ENCODE measurements around the gene NBEAL2. TPM values are rescaled to one million over a fixed set of nuclear protein-coding genes. Genes with fewer than 3 reads are reported as not detected.
"Not testable (repeated sequence)": the region's sequence is repeated elsewhere in the genome, so short reads cannot be mapped to it uniquely, and the experiment has no call there.

The NBEAL2 gene
- total and polyA plus RNA-seq, 2 experiments from 2014 or later = 38.6 to 42.2 TPM

DNA sequence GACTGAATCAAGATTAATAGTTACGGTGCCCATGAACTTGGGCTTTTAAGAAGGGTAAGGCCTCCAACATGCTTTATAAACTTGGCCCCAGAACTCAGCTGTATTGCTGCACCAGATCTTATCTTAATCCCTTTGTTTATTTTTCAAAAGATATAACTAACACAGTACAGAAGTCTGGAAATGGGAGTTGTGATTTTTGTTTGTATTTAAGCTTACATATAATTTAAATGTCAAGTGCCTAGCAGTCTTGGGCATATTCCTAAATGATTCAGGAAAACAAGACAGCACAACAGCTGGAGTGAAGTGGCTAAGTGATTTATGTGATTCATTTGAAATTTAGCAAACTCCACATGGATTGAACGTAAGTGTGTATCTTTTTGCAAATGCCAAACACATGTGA, 56.2 kb downstream of the NBEAL2 start:
- Histone ChIP-seq H3K27ac (peak overlapping the region; percentile 13), H3K27me3 (no peaks in the 10 kb centered on the region), H2AFZ (no peak overlapping the region), H3K79me2 (peaks cover 4% of the 10 kb centered on the region), H3K9me2 (replicated peaks; ENCODE audit: insufficient read depth) (no peaks in the 10 kb centered on the region), H3K4me1 (ENCODE audit: insufficient read depth) (peaks cover 9% of the 10 kb centered on the region), H3K4me3 (no peak overlapping the region), H4K20me1 (ENCODE audit: insufficient read depth, poor library complexity, severe bottlenecking) (peaks cover 15% of the 10 kb centered on the region), H3K4me2 (peak overlapping the region; percentile 7), H3K36me3 (replicated peaks; ENCODE audit: insufficient read depth, low read depth) (no peaks in the 10 kb centered on the region), H3K9me3 (ENCODE audit: low read depth) (no peaks in the 10 kb centered on the region)
- no peak for TF ChIP-seq EZH2phosphoT487 (IDR thresholded peaks at IDR 0.05; ENCODE audit: low read depth, severe bottlenecking, unreplicated experiment)
- TF ChIP-seq, protein P1, sequence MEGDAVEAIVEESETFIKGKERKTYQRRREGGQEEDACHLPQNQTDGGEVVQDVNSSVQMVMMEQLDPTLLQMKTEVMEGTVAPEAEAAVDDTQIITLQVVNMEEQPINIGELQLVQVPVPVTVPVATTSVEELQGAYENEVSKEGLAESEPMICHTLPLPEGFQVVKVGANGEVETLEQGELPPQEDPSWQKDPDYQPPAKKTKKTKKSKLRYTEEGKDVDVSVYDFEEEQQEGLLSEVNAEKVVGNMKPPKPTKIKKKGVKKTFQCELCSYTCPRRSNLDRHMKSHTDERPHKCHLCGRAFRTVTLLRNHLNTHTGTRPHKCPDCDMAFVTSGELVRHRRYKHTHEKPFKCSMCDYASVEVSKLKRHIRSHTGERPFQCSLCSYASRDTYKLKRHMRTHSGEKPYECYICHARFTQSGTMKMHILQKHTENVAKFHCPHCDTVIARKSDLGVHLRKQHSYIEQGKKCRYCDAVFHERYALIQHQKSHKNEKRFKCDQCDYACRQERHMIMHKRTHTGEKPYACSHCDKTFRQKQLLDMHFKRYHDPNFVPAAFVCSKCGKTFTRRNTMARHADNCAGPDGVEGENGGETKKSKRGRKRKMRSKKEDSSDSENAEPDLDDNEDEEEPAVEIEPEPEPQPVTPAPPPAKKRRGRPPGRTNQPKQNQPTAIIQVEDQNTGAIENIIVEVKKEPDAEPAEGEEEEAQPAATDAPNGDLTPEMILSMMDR (IDR thresholded peaks at IDR 0.05; ENCODE audit: poor library complexity) = no peak
- no peak for TF ChIP-seq EZH2 (IDR thresholded peaks at IDR 0.05; ENCODE audit: borderline replicate concordance)
- DNase-seq (ENCODE audit: low spot score) = no peak
- 37% methylated on average over 2 of the region's 2 CpGs for WGBS (ENCODE audit: low lambda C conversion rate, missing lambda C conversion rate)

DNA sequence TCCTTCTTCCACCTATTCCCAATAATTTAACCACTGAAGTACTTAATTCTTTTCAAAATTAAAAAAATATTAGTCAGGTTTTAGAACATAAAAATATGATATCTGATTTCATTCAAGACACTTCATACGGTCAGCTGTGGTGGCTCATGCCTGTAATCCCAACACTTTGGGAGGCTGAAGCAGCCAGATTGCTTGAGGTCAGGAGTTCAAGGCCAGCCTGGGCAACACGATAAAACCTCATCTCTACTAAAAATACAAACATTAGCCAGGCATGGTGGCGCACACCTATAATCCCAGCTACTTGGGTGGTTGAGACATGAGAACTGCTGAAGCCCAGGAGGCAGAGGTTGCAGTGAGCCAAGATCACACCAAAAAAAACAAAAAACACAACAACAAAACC, 56.7 kb downstream of the NBEAL2 start:
- 51% methylated on average over 3 of the region's 3 CpGs for WGBS (ENCODE audit: low lambda C conversion rate, missing lambda C conversion rate)
- no peaks in the 10 kb centered on the region for H3K9me3 ChIP-seq (ENCODE audit: low read depth)
- H2AFZ ChIP-seq = no peak overlapping the region
- H3K4me1 ChIP-seq (ENCODE audit: insufficient read depth) = peaks cover 9% of the 10 kb centered on the region
- DNase-seq (ENCODE audit: low spot score) = no peak
- peak overlapping the region; percentile 7 for H3K4me2 ChIP-seq
- TF ChIP-seq, protein P1 (IDR thresholded peaks at IDR 0.05; ENCODE audit: poor library complexity) = no peak
- no peak for TF ChIP-seq EZH2 (IDR thresholded peaks at IDR 0.05; ENCODE audit: borderline replicate concordance)
- TF ChIP-seq EZH2phosphoT487 (IDR thresholded peaks at IDR 0.05; ENCODE audit: low read depth, severe bottlenecking, unreplicated experiment) = no peak
- H3K4me3 ChIP-seq = no peak overlapping the region
- H3K9me2 ChIP-seq (replicated peaks; ENCODE audit: insufficient read depth) = no peaks in the 10 kb centered on the region
- peak overlapping the region; percentile 13 for H3K27ac ChIP-seq
- peaks cover 15% of the 10 kb centered on the region for H4K20me1 ChIP-seq (ENCODE audit: insufficient read depth, poor library complexity, severe bottlenecking)
- no peaks in the 10 kb centered on the region for H3K36me3 ChIP-seq (replicated peaks; ENCODE audit: insufficient read depth, low read depth)
- peaks cover 4% of the 10 kb centered on the region for H3K79me2 ChIP-seq
- no peaks in the 10 kb centered on the region for H3K27me3 ChIP-seq

DNA sequence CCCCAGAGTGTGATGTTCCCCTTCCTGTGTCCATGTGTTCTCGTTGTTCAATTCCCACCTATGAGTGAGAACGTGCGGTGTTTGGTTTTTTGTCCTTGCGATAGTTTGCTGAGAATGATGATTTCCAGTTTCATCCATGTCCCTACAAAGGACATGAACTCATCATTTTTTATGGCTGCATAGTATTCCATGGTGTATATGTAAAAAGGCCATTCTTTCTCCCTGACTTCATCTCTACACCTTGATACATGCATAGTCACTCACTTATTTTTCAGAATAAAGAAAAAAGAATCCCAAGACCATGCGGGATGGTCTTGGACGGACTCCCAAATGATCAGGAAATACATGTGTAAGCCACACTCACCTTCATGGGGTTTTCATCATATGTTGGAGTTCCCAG, 57.8 kb downstream of the NBEAL2 start:
- not testable (repeated sequence) for H3K4me2 ChIP-seq; H3K79me2 ChIP-seq; DNase-seq (ENCODE audit: low spot score); H2AFZ ChIP-seq; H3K27me3 ChIP-seq; H3K4me1 ChIP-seq (ENCODE audit: insufficient read depth); H3K27ac ChIP-seq; H3K9me2 ChIP-seq (replicated peaks; ENCODE audit: insufficient read depth); H3K9me3 ChIP-seq (ENCODE audit: low read depth); H3K4me3 ChIP-seq; H3K36me3 ChIP-seq (replicated peaks; ENCODE audit: insufficient read depth, low read depth)
- WGBS (ENCODE audit: low lambda C conversion rate, missing lambda C conversion rate) = 100% methylated on average over 3 of the region's 6 CpGs
- peaks cover 15% of the 10 kb centered on the region for H4K20me1 ChIP-seq (ENCODE audit: insufficient read depth, poor library complexity, severe bottlenecking)

DNA sequence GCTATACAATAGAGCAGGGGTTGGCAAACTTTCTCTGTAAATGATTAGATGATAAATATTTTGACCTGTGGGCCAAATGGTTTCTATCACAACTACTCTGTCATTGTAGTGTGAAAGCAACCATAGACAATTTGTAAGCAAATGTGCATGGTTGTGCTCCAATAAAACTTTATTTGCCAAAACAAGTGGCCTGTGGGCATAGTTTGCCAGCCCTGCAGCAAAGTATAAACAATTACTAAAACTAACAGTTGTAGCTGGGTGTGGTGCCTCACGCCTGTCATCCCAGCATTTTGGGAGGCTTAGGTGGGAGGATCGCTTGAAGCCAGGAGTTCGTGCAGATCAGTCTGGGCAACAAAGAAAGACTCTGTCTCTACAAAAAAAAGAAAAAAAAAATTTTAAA, 61.6 kb downstream of the NBEAL2 start:
- no peak overlapping the region for H3K4me2 ChIP-seq
- H2AFZ ChIP-seq = no peak overlapping the region
- no peak for DNase-seq (ENCODE audit: low spot score)
- TF ChIP-seq EZH2 (IDR thresholded peaks at IDR 0.05; ENCODE audit: borderline replicate concordance) (no peak), EZH2phosphoT487 (IDR thresholded peaks at IDR 0.05; ENCODE audit: low read depth, severe bottlenecking, unreplicated experiment) (no peak)
- TF ChIP-seq, protein P1 (IDR thresholded peaks at IDR 0.05; ENCODE audit: poor library complexity) = no peak
- H3K27ac ChIP-seq = no peak overlapping the region
- peaks cover 16% of the 10 kb centered on the region for H3K79me2 ChIP-seq
- H3K36me3 ChIP-seq (replicated peaks; ENCODE audit: insufficient read depth, low read depth) = no peaks in the 10 kb centered on the region
- 94% methylated on average over 3 of the region's 3 CpGs for WGBS (ENCODE audit: low lambda C conversion rate, missing lambda C conversion rate)
- H3K4me1 ChIP-seq (ENCODE audit: insufficient read depth) = peaks cover 4% of the 10 kb centered on the region
- no peak overlapping the region for H3K4me3 ChIP-seq
- no peaks in the 10 kb centered on the region for H3K9me3 ChIP-seq (ENCODE audit: low read depth)
- peaks cover 7% of the 10 kb centered on the region for H4K20me1 ChIP-seq (ENCODE audit: insufficient read depth, poor library complexity, severe bottlenecking)
- no peaks in the 10 kb centered on the region for H3K9me2 ChIP-seq (replicated peaks; ENCODE audit: insufficient read depth)
- H3K27me3 ChIP-seq = no peaks in the 10 kb centered on the region

All from hepatocyte (in vitro differentiated cells).